Gastroesophageal sphincter (tissue), 3 donors: ENCODE measurements around the gene HOXC12.

Experiments
- POLR2A ChIP-seq, 2 donors: fragments of 450-650 bp; IDR thresholded peaks; one replicate each; pipeline ENCODE4 v1.6.1; 2017; ENCODE audit warnings: antibody characterized with exemption in 2 of 2, mild to moderate bottlenecking in 2 of 2, moderate library complexity in 1 of 2
- POLR2AphosphoS5 ChIP-seq: sonication (generic); formaldehyde crosslinking; IDR thresholded peaks from one replicate; pipeline ENCODE4 v1.6.1; 2017; ENCODE audit warnings: antibody characterized with exemption
- TF ChIP-seq, protein P1 (sequence below), 4 experiments: fragments of 200-600 bp in 2 of 4; fragments of 450-650 bp in 2 of 4; sonication (generic) in 1 of 4; IDR thresholded peaks; one replicate each; pipeline ENCODE4 v1.5.1; 2017 to 2019; ENCODE audit warnings: antibody characterized with exemption in 4 of 4, mild to moderate bottlenecking in 2 of 4, moderate library complexity in 2 of 4

DNA sequence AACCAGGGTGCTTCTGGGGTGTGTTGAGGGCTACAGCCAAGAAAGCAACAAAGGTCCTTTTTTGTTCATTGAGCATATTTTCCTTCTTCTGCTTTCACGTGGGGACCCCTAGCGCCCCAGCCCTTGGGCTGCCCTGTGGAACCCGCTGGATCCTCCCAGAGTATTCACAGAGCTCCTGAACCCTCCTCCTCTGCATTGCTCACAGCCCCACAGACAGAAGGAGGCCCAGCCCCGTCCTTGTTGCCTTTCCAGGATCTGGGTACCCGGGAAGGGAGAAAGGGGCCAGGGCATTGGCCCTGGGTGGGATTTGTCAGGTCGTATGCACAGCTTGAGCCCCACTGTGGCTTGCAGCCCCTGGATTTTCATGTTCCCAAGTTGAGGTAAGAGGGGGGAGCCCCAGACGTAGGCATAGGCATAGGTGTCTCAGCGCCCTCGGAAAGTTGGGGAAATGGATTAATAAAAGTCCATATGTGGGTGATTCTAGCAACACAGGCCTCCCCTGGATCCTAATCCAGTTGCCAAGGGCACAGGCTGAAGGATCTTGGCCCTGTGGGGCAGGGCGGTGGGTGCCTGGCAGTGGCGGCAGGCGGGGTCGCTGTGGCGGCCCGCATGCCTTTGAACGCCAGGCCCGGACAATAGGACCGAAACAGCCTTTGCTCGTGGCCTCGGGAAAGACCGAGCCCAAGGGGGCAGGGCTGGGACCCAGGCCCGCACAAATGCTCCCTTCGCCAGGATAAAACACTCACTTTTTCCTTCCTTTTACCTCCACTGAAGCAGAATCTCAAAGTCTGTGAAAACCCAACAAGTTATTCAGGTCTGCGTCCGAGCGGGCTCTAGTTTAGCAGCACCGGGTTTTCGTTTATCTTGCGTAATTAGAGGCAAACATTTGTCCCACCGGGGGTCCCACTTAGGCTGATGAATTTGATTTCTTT is 27.2 kb downstream of the HOXC12 start:
- TF ChIP-seq, protein P1, sequence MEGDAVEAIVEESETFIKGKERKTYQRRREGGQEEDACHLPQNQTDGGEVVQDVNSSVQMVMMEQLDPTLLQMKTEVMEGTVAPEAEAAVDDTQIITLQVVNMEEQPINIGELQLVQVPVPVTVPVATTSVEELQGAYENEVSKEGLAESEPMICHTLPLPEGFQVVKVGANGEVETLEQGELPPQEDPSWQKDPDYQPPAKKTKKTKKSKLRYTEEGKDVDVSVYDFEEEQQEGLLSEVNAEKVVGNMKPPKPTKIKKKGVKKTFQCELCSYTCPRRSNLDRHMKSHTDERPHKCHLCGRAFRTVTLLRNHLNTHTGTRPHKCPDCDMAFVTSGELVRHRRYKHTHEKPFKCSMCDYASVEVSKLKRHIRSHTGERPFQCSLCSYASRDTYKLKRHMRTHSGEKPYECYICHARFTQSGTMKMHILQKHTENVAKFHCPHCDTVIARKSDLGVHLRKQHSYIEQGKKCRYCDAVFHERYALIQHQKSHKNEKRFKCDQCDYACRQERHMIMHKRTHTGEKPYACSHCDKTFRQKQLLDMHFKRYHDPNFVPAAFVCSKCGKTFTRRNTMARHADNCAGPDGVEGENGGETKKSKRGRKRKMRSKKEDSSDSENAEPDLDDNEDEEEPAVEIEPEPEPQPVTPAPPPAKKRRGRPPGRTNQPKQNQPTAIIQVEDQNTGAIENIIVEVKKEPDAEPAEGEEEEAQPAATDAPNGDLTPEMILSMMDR (IDR thresholded peaks at IDR 0.05) = no peak
- TF ChIP-seq POLR2A (IDR thresholded peaks at IDR 0.05) = no peak
- TF ChIP-seq POLR2AphosphoS5 = no peak
